Medulla oblongata (tissue), 1 donor: Measurements from ENCODE around the gene SLC6A13.
"Not testable (repeated sequence)": the region's sequence is repeated elsewhere in the genome, so short reads cannot be mapped to it uniquely, and the experiment has no call there.

Source experiments
- DNase-seq: peaks from one replicate; pipeline ENCODE4 v3.0.0-alpha.2; 2015; ENCODE audit errors: extremely low spot score

Gene SLC6A13

GRCh38 chr12:264269-264668 is 1.6 kb upstream of the SLC6A13 start:
- DNase-seq = no peak

- no peak for DNase-seq
Observed at GRCh38 chr12:263574-263973, 938 bp upstream of the SLC6A13 start.

- DNase-seq = no peak
Observed at GRCh38 chr12:262113-262512, 523 bp downstream of the SLC6A13 start.

DNA sequence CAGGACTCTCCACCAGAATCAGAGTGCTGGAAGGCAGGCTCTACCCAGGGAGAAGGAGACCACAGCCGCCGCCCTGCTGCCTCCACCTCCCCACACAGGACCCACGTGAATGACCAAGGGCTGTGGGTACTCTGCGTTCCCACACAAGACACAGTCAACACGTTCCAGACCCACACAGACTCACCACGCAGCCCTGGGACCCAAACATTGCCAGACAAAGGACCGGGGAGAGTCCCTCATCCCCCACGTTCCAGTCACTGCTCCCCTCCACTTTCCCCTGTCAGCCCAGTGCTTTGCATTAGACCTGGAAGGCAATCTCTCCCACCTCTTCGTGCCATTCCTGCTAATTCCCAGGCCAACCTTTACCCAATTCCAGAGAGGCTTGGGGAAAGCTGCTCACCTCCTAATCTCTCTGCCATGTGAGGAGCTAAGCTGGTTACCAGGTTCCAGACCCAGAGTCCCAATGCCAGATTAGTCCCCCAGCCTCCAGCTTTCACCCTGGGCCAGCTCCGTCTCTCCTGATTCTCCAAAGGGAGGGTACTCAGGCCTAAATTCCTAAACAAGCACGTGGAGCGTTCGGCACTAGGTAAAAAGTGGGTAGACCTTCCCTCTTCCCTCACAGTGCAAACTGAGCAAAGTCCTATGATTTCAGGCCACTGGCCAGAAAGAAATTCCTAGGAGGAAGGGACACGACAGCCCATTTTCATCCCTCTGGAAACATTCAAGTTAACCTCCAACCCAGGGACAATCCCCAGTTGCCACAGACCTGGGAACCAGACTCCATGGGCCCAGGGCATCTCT is 4.9 kb downstream of the SLC6A13 start:
- DNase-seq = no peak

DNA sequence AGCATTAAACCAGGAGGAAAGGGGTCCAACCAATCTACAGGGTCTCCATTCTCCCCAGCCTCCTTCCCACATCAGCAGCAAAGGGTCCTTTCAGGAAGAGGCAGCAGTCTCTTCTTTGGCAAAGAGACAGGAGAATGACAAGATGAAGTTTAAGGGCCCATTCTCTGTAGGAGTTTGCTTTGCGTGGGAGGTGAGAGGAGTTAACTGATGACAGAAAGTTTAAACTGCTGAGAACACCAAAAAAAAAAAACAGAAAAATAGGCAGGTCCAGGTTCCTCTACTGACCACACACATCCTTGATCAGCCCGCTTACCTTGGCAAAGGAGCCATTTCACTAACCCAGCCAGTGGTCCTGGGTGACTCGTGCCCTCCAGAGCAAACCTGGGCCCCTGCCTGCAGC is 5.7 kb downstream of the SLC6A13 start:
- DNase-seq = no peak

DNA sequence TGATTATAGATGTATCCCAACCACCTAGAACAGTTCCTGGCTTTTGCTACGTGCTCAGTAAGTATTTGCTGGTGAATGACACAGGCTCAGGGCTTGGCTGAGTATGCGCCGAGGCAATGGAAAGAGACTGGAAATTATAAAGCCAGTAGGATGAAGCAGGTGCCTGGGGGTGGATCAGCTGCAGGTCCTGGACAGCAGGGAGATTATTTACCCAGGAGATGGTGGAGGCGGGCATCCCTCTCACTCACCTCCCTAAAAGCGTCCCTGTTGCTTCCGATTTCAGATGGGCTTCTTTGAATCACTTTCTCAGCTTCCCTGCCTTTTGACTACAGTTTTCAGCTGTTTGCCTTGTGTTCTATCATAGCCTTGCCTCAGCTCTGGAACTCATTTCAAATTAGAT is 6.4 kb downstream of the SLC6A13 start:
- DNase-seq = no peak

- no peak for DNase-seq
Observed at GRCh38 chr12:254912-255311, 7.7 kb downstream of the SLC6A13 start.

- DNase-seq = no peak
Observed at GRCh38 chr12:254039-254438, 8.6 kb downstream of the SLC6A13 start.

DNA sequence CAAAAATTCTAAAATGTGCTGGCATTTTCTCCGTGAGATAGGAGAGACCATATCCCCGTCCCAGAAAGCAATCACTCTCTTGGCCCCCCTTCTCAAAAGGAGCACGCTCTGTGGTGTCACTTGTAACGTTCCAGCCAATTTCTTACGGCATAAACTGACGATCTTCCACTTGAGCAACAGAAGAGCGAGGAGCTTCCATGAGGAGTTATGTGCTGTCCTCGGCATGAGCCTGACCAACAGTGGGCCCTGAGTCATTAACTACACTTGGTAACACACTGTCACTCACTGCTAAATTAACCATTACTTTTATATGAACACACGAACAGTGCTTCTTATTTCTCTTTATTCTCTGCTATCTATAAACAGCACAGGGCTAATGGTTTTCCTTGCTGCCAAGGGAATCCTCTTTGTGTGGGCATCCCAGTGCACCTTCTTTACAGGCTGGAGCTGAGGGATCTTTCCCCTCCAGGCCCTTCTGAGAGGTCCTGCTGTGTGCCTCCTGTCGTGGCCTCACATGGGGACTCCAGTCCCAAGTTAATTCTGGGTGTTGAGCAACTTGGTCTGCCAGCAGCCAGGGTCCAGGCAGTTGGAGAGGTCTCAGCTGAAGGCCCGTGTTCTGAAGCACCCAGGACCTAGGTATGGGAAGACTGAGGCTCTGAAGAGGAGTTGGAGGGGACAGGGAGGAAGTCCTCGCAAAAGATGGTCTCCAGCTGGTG is 9.4 kb downstream of the SLC6A13 start:
- no peak for DNase-seq

DNA sequence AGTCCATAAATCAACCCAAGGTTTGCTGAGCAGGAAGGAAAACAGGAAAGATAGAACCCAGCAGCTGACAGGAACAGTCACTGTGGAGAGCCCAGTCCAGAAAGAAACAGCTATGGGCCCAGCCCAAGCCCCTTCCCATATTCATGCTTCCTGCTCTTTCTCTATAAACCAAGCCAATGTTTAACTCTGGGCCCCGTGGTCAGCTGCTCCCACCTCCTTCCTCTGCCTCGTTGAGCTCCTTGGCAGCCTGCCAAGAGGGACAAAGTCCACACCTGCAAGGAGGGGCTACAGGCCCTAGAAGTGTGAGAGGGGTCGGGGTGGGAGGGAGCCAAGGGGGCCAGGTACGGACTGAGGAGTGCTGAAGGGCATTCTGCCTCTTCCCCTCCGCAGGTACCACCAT is 10.0 kb downstream of the SLC6A13 start:
- no peak for DNase-seq

DNA sequence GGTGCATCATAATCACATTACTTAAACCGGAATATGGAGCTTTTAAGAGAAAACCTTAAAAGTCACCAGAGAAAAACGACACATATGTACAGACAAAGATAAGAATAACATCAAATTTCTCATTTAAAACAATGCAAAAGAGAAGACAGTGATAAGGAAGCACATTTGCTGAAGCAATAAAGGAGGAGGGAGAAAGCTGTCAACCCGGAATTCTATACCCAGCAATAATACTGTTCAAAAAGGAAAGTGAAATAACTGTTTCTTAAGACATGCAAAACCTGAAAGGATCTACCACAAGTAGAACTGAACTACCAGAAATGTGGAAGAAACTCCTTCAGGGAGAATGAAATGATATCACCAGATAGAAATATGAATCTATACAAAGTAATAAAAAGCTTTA is 15.4 kb downstream of the SLC6A13 start:
- no peak for DNase-seq

DNA sequence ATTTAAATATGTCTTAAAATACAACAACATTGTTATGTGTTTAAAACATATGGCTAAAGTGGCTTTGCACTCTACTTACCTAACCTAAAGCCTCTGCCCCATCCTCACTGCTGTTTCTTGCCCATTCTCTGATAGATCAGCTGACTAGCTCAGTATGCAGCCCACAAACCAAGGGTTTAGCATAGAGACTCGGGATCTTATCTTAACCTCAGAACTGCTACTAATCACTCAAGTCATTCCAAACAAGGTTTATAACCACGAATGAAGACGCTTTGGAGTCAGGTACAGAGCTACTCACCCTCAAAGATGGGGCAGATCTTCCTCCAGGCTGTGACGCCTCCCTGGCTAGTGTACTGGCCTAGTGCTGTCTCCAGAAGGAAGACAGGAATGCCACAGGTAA is 19.3 kb downstream of the SLC6A13 start:
- DNase-seq = no peak

GRCh38 chr12:242496-242895 is 20.1 kb downstream of the SLC6A13 start:
- no peak for DNase-seq

GRCh38 chr12:241266-241665 is 21.4 kb downstream of the SLC6A13 start:
- DNase-seq = no peak

DNA sequence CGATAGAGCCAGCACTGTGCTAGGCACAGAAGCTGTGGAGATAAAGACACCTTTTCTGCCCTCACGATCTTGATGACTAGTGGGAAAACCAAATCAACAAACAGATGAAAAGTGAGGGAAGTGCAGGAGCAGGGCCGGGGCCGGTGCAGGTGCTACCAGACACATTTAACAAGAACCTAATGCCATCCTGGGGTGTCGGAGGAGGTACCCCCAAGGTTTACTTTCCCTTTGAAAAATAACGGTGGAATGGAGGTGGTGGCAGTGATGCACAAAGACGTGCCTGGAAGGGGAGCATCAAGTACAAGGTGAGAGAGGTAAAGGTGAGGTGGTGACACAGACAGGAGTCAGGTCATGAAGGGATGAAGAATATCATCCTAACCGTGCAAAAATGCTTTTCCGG is 22.1 kb downstream of the SLC6A13 start:
- DNase-seq = no peak

DNA sequence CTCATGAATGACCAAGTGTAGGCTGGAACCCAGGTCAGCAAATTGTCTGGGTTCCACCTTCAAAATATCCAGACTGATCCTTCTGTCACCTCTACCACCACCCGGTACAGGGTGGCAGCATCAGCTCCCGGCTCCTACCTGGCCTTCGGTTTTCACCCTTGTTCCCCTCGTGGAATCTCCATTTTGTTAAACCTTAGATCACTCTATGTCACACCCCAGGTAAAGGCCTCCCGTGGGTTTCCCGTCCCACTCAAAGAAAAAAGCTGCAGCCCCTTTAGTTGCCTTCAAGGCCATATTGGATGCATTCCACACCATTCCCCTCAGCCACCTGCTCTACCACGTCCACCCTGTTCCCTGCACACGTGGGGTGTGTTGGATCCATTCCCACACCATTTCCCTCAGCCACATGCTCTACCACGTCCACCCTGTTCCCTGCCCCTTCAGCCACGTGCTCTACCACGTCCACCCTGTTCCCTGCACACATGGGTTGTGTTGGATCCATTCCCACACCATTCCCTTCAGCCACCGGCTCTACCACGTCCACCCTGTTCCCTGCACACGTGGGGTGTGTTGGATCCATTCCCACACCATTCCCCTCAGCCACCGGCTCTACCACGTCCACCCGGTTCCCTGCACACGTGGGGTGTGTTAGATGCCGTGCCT is 23.8 kb downstream of the SLC6A13 start:
- no peak for DNase-seq

DNA sequence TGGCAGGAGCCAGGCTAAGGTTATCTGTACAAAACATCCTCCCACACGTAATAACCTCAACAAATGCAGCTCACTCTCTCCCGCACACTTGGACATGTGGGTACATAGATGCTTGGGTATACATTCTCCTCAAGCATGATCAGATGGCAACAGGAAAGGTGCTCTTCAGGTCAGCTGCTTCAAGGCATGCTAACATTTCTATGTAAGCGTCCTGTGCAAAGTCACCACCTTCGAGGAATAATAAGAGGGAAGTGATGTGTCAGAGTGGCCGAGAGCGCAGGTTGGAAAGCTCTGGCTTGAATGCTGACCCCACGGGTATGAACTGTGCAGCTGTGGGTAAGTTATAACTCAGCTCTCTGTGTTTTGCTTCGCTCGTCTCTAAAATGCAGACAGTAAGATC is 24.5 kb downstream of the SLC6A13 start:
- DNase-seq = no peak

DNA sequence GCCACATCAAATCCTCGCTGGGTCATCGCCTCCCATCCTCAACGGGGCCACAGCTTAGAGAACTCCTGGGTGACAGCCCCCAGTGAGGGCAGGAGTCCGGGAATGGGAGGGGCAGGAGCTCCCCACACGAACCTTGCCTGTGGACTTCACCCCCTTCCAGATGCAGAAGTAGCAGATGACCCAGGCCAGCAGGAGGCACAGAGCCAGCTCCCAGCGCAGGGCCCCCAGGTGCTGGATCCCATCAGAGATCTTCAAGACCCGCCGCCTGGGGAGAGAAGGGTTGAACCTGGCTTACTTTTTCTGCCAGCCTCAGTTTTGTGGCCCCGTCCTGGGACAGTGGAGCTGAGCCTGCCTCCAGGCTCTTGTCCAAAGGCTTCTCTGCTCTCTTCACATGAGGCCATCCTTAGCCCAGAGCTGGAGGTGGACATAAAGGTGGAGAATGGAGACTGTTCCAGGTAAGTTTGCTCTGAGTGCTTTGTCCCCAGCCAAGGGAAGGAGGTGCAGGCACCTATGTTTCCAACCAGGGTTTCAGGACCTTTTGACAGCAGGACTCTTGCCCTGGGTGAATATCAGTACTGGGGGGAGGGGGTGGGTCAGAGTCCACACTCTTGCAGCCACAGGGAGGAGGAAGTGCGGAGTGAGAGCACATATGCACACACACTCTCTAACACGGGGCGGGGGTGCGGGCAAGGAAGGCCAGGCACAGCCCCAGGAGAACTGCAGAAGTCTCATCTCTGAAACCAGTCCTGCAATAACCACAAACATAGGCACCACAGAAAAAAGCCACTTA is 25.4 kb downstream of the SLC6A13 start:
- no peak for DNase-seq

DNA sequence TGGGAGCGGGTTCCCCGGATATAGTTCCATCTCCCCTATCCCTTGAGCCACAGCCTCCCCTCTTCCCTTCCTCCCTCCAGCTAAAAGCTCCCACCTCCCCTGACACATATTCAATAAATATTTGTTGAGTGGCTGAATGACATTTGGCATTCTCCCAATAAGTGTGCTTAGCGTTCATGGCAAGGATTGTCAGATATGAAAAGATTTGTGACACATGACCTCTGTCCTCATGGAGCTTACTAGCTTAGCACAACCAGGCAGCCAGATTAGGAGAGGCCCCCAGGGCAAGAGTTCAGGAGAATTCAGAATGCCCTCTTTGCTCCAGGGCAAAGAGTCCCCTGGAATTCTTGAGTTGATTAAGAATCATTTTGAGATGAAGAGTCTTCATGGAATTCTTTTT is 26.2 kb downstream of the SLC6A13 start:
- DNase-seq = no peak

GRCh38 chr12:235967-236366 is 26.7 kb downstream of the SLC6A13 start:
- DNase-seq = not testable (repeated sequence)

DNA sequence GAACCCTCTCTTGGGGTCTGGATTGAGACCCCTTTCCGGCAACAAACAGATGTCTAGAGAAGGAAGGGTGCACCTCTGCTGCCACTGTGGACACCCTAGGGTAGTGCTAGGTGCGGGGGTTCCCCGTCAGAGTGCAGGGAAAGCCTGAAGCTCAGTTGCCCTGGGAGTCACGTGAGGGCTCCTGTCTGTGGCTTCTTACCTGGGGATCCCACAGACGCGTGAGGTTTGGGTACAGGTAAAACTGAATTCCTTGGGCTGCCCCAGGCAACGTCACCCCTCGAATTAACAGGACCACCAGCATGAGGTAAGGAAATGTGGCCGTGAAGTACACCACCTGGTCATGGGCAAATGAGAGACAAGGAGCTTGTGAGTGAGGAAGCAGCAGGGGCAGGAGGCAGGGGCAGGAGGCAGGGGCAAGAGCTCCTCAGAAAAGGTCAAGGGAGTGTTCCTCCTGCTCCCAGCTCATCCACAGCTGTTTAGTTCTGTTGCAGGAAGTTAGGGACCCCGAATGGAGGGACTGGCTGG is 27.7 kb downstream of the SLC6A13 start:
- no peak for DNase-seq

DNA sequence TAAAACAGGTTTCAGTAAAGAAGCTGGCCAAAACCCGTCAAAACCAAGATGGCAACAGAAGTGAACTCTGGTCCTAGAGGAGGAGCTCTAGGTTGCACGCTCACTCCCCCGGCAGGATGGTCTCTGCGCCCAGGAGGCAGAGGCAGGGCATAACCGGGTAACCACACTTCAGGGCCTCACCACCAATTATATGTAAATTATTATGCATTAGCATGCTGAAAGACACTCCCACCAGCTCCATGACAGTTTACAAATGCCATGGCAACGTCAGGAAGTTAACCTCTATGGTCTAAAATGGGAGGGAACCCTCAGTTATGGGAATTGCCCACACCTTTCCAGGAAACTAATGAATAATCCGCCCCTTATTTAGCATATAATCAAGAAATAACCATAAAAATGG is 28.6 kb downstream of the SLC6A13 start:
- no peak for DNase-seq
